Measurements from ENCODE around the gene TRIM7. TPM values are rescaled to one million over a fixed set of nuclear protein-coding genes. Genes with fewer than 3 reads are reported as not detected.

TRIM7 gene
- polyA plus RNA-seq, 1 donor (not counting 4 experiments of a cell fraction or from before 2014, with no cell fraction given) = 27.6 TPM

DNA sequence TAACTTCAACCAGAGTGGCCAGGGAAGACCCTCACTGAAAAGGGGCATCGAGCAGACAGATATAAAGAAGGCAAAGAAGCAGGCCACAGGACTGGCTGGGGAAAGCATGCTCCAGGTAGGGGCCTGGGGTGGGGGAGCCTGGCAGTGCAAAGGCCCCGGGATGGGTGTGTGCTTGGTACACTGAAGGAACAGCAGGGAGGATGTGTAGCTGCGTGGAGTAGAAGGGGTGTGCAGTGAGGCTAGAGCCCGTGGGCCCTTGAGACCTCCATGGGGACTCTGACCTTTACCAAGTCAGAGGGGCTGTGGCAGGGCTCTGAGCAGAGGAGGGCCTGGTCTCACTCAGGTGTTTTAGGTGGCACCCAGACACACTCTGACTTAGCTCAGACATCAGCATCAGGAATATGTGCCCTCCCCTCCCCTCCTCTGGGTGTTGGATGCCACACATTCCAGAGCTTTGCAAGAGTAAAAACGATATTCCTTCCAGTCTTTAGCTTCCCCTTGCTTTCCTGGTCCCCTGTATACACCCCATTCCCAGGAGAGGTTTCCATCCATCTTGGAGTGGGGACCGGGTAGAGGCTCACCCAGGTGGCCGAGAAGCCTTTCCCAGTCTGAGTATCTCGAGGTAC, 7.6 kb downstream of the TRIM7 start:
- no peak for FAIRE-seq
- no peaks in the 10 kb centered on the region for H3K9me3 ChIP-seq (ENCODE audit: control insufficient read depth, low read depth, low read length)
- H2AFZ ChIP-seq (ENCODE audit: control insufficient read depth, low read length) = no peak overlapping the region
- dilution Hi-C loops (cut with MboI; ENCODE audit: extremely low pct_ligation_motif_present, low sequenced_read_pairs) = no loop called here
- peaks cover under 1% of the 10 kb centered on the region for H3K79me2 ChIP-seq (ENCODE audit: control insufficient read depth, insufficient read depth, low read length)
- no peak overlapping the region for H3K27ac ChIP-seq (ENCODE audit: control insufficient read depth, insufficient read depth, low read length)
- H3K4me2 ChIP-seq (ENCODE audit: control insufficient read depth, extremely low read depth, insufficient read depth, low read depth, low read length) = no peak overlapping the region
- H3K27me3 ChIP-seq (ENCODE audit: control insufficient read depth, extremely low read depth, insufficient read depth, low read length) = no peaks in the 10 kb centered on the region
- H3K36me3 ChIP-seq (ENCODE audit: control insufficient read depth in 2 of 2, extremely low read depth in 1 of 2, insufficient read depth in 2 of 2, low read length in 2 of 2) = peaks cover 12 to 25% of the 10 kb centered on the region in 2 experiments
- DNase-seq (ENCODE audit: low read depth, low spot score) = no peak
- H3K9ac ChIP-seq (ENCODE audit: control insufficient read depth, extremely low read depth, insufficient read depth, low read length) = no peak overlapping the region
- TF ChIP-seq EZH2 (IDR thresholded peaks at IDR 0.05; ENCODE audit: low read length) = no peak
- TF ChIP-seq, protein P1, sequence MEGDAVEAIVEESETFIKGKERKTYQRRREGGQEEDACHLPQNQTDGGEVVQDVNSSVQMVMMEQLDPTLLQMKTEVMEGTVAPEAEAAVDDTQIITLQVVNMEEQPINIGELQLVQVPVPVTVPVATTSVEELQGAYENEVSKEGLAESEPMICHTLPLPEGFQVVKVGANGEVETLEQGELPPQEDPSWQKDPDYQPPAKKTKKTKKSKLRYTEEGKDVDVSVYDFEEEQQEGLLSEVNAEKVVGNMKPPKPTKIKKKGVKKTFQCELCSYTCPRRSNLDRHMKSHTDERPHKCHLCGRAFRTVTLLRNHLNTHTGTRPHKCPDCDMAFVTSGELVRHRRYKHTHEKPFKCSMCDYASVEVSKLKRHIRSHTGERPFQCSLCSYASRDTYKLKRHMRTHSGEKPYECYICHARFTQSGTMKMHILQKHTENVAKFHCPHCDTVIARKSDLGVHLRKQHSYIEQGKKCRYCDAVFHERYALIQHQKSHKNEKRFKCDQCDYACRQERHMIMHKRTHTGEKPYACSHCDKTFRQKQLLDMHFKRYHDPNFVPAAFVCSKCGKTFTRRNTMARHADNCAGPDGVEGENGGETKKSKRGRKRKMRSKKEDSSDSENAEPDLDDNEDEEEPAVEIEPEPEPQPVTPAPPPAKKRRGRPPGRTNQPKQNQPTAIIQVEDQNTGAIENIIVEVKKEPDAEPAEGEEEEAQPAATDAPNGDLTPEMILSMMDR (optimal IDR thresholded peaks at IDR 0.05 in 1 of 3, IDR thresholded peaks at IDR 0.05 in 1 of 3, conservative IDR thresholded peaks at IDR 0.05 in 1 of 3; ENCODE audit: extremely low read depth in 1 of 3, insufficient read depth in 2 of 3, low read length in 3 of 3) = no peak
- no peak overlapping the region for H3K4me3 ChIP-seq (ENCODE audit: control insufficient read depth in 2 of 3, extremely low read depth in 1 of 3, insufficient read depth in 2 of 3, low read depth in 1 of 3, low read length in 3 of 3)
- no peaks in the 10 kb centered on the region for H4K20me1 ChIP-seq (ENCODE audit: control insufficient read depth, extremely low read depth, insufficient read depth, low read length)
- peaks cover 4% of the 10 kb centered on the region for H3K4me1 ChIP-seq (ENCODE audit: control insufficient read depth, extremely low read depth, insufficient read depth, low read length)
- H3K9me1 ChIP-seq (ENCODE audit: control insufficient read depth, extremely low read depth, insufficient read depth, low read length) = no peaks in the 10 kb centered on the region

DNA sequence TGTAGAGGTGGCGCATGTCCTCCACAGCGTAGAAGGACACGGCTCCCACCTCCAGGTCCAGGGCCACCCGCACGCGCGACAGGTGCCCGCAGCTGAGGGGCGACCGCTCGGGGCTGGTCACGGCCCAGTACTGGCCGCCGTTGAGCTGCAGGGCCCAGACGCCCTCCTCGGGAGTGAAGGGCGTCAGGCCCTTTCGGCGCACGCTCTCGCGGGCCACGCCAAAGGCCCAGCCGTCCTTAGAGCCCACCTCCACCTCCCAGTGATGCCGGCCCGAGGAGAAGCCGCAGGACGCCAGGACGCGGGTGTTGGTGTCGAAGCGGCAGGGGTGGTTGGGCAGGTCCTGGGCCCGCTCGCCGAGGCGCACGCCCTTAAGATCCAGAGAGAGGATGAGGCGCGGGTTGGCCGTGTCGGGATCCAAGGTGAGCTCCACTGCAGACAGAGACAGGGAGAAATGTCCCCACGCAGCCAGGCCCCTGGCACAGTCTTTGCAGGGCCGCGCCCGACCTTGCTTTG, 9.7 kb downstream of the TRIM7 start:
- Histone ChIP-seq H3K9me3 (ENCODE audit: control insufficient read depth, low read depth, low read length) (no peaks in the 10 kb centered on the region), H3K9me1 (ENCODE audit: control insufficient read depth, extremely low read depth, insufficient read depth, low read length) (no peaks in the 10 kb centered on the region), H3K9ac (ENCODE audit: control insufficient read depth, extremely low read depth, insufficient read depth, low read length) (no peak overlapping the region), H3K4me3 (ENCODE audit: control insufficient read depth in 2 of 3, extremely low read depth in 1 of 3, insufficient read depth in 2 of 3, low read depth in 1 of 3, low read length in 3 of 3) (no peak overlapping the region), H3K27ac (ENCODE audit: control insufficient read depth, insufficient read depth, low read length) (no peak overlapping the region), H3K36me3 (ENCODE audit: control insufficient read depth in 2 of 2, extremely low read depth in 1 of 2, insufficient read depth in 2 of 2, low read length in 2 of 2) (peaks cover 10 to 17% of the 10 kb centered on the region in 2 experiments), H2AFZ (ENCODE audit: control insufficient read depth, low read length) (no peak overlapping the region), H3K4me1 (ENCODE audit: control insufficient read depth, extremely low read depth, insufficient read depth, low read length) (peaks cover 6% of the 10 kb centered on the region), H3K27me3 (ENCODE audit: control insufficient read depth, extremely low read depth, insufficient read depth, low read length) (no peaks in the 10 kb centered on the region), H4K20me1 (ENCODE audit: control insufficient read depth, extremely low read depth, insufficient read depth, low read length) (no peaks in the 10 kb centered on the region), H3K79me2 (ENCODE audit: control insufficient read depth, insufficient read depth, low read length) (peaks cover 2% of the 10 kb centered on the region), H3K4me2 (ENCODE audit: control insufficient read depth, extremely low read depth, insufficient read depth, low read depth, low read length) (no peak overlapping the region)
- TF ChIP-seq EZH2 (IDR thresholded peaks at IDR 0.05; ENCODE audit: low read length) = no peak
- TF ChIP-seq, protein P1 (optimal IDR thresholded peaks at IDR 0.05 in 1 of 3, IDR thresholded peaks at IDR 0.05 in 1 of 3, conservative IDR thresholded peaks at IDR 0.05 in 1 of 3; ENCODE audit: extremely low read depth in 1 of 3, insufficient read depth in 2 of 3, low read length in 3 of 3) = no peak
- FAIRE-seq = no peak
- no peak for DNase-seq (ENCODE audit: low read depth, low spot score)
- dilution Hi-C loops (cut with MboI; ENCODE audit: extremely low pct_ligation_motif_present, low sequenced_read_pairs) = no loop called here

All from keratinocyte (primary cell).